GM19351 (cell line): ENCODE measurements around the gene RPLP2.

Experiments
- ATAC-seq: cut with Tn5 transposase; IDR thresholded peaks from one replicate; pipeline ENCODE4 v1.9.1; 2021; ENCODE audit warnings: mild to moderate bottlenecking, moderate library complexity; ENCODE audit not compliant: unreplicated experiment

The RPLP2 gene

DNA sequence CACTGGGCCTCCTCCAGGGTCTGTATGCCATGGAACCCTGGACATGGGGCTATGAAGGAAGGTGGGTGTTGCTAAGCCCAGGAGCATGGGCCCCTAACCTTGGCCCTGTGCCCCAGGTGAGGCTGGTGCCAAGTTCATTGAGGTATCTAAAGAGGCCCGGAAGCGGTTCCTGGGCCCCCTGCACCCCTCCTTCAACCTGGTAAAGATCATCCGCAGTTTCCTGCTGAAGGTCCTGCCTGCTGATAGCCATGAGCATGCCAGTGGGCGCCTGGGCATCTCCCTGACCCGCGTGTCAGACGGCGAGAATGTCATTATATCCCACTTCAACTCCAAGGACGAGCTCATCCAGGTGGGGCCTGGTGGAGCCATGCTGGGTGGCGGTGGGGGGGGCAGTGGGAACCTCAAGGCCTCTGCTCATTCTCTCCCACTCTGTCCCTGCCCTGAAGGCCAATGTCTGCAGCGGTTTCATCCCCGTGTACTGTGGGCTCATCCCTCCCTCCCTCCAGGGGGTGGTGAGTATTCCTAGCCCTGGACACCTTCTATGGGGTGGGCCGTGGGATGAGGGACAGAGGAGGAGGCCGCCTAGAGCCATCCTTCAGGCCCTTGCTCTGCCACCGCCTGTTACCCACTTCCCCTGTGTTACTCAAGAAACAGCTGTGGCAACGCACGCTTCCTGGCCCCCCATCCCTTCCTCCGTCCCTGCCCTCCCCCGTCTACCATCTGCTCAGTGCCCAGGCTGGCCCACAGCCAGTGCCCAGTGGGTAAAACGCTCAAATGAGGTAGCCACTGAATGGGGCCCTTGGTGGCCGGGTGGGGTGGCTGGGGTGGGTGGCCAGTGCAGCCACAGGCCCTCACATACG, 12.0 kb downstream of the RPLP2 start:
- ATAC-seq = no peak

DNA sequence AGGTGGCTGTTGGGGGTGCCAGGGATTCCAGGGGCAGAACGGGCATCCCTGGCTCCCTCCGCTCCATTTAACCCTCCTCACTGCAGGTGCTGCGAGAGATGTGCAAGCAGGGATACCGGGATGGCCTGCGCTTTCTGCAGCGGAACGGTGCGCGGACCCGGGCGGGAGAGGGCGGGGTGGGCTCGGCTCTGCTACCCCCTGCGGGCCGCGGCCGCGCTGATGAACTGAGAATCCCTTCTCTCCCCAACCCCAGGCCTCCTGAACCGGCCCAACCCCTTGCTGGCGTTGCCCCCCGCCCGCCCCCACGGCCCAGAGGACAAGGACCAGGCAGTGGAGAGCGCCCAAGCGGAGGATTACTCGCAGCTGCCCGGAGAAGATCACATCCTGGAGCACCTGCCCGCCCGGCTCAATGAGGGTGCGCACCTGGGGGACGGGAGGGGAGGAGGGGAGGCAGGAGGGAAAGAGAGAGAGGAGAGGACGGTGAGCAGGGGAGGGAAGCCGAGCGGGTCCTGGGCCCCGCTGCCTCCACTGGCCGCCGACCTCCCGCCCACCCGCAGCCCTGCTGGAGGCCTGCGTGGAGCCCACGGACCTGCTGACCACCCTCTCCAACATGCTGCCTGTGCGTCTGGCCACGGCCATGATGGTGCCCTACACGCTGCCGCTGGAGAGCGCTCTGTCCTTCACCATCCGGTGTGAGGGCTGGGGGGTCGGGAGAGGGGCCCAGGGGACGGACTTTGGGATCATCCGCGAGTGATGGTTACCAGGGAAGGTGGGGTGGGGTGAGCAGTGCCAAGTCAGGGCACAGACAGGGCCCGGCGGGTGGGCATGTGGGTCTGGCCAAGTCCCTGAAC, 13.9 kb downstream of the RPLP2 start:
- ATAC-seq = no peak

DNA sequence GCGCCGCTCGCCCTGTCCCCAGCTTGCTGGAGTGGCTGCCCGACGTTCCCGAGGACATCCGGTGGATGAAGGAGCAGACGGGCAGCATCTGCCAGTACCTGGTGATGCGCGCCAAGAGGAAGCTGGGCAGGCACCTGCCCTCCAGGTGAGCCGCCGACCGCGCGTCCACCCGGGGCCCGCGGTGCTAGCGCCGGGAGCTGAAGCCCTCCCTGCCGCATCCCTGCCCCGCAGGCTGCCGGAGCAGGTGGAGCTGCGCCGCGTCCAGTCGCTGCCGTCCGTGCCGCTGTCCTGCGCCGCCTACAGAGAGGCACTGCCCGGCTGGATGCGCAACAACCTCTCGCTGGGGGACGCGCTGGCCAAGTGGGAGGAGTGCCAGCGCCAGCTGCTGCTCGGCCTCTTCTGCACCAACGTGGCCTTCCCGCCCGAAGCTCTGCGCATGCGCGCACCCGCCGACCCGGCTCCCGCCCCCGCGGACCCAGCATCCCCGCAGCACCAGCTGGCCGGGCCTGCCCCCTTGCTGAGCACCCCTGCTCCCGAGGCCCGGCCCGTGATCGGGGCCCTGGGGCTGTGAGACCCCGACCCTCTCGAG, 14.6 kb downstream of the RPLP2 start:
- no peak for ATAC-seq

DNA sequence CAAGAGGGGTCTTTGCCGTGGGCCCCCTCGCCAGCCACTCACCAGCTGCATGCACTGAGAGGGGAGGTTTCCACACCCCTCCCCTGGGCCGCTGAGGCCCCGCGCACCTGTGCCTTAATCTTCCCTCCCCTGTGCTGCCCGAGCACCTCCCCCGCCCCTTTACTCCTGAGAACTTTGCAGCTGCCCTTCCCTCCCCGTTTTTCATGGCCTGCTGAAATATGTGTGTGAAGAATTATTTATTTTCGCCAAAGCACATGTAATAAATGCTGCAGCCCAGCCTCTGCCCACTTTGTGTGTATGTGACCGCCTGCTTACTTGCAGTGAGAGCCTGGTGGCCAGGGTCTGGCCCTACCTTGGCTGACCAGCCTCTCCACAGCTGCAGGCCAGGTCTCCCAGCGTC, 15.2 kb downstream of the RPLP2 start:
- ATAC-seq = no peak

DNA sequence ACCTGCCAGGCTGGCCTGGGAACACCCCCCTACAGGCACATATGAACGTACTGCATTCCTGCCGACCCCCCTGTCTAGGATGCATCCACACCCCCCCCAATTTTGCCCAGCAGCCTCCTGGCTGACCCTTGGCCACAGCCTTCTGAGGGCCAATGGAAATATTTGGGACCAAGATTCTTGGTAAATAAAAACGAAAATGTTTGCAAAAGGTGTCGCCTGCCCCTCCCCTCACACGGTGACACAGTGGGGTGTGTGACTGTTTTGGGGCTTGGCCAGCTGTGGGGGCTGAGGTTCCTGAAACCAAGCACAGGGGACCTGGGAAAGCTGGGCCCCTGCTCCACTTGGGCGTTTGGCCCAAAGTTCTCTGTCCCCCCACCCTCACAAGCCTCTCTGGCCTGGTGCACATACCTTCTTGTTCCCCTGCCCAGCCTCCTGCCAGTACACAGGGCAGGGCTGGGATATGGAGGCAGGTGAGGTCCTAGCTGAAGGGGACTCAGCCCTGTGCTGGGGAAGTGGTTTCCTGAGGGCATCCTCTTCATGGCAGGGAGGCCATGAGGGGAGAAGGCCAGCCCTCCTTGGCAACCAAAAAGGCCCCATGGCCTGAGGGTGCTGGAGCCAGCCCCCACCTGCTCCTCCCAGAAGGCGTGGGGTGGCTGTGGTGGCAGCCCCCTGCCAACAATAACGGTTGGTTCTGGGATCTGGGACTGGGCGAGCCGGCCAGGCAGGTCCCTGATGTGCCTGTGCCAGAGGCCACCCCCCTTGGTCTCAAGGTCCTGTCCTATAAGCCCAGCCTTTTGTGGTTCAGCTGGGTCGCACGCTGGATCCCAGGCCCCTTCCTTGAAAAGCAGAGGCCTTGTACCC, 15.8 kb downstream of the RPLP2 start:
- no peak for ATAC-seq

DNA sequence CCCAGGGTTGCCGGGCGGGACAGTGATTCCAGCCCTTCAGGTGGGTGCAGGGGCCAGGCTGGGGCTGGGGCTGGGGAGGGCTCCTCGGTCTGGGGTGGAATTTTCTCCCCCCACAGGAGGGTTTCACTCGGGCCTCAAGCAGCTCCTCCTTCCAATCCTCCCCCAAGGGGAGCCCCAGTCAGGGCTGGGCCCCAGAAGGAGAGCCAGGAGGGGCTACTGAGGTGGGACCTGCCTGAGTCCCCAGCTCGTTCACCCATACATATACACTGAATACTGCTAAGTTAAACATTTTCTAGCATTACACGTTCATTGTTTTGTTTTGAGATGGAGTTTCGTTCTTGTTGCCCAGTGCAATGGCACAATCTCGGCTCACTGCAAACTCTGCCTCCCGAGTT, 16.5 kb downstream of the RPLP2 start:
- no peak for ATAC-seq

DNA sequence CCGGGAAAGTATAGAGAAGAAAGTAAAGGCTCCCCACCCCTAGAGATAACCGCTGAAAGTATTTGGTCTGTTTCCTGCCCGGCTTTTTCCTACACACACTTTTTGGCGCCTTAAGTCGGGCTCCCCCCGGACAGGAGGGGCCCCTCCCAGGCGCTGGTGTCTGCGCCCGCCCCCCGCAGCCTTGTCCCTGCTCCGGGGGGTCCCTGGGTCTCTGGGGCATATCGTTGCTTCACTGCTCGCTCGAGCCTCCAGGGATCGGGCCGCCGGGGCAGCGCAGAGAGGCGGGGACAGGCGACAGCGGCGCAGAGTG, 17.0 kb downstream of the RPLP2 start:
- peak; percentile 12 for ATAC-seq

DNA sequence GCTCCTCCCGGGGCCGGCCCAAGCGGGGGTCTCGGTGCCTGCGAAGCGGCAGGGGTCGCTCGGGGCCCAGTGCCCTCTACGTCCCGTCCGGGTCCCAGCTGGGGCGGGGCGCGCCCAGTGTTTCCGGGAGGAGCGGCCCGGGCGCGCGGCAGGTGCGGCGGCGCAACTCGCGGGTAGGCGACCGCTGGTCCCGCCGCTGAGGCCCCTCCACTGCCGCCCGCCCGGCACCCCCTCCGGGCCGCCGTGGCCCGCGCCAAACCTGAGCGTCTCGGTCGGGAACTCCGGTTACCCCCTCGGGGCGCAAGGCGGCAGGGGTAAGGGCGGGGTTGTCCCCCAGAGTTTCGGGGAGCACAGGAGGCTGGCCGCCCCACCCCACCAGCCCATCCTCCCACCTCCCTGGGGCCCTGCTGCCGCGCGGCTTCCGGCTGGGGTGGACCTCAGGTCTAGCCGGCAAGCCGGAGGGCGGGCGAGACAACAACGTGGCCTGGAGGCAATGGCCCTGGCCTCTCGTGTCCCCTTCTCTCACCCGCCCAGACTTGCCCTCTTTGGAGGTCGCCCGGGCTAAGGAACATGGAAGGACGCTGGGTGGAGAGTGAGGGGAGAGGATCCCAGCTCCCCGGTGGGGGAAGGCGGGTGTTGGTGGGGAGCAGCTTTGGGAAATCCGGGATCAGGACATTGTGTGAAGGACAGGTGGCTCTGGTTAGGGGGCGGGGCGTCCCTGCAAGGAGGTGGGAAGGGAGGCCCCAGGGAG, 17.6 kb downstream of the RPLP2 start:
- peak; percentile 41 for ATAC-seq

DNA sequence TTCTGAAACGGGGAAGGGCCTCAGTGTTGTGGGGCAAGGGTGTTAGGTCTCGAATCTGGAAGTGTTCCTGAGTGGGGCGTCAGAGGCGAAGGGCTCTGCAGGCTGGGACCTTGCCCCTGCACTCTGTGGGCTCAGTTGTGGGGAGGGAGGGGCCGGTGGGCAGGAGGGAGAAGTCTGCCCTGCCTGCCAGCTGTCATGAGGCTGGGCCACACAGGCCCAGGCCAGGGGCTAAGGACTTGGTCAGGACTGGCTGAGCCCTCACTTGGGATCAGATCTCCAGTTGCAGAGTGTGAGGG, 18.1 kb downstream of the RPLP2 start, which contains the start of gene CRACR2B:
Gene CRACR2B (plus strand): TSS at position 23 of the 296 bp plus-strand sequence. CDS start 689 bp downstream, outside the sequence.
- no peak for ATAC-seq

DNA sequence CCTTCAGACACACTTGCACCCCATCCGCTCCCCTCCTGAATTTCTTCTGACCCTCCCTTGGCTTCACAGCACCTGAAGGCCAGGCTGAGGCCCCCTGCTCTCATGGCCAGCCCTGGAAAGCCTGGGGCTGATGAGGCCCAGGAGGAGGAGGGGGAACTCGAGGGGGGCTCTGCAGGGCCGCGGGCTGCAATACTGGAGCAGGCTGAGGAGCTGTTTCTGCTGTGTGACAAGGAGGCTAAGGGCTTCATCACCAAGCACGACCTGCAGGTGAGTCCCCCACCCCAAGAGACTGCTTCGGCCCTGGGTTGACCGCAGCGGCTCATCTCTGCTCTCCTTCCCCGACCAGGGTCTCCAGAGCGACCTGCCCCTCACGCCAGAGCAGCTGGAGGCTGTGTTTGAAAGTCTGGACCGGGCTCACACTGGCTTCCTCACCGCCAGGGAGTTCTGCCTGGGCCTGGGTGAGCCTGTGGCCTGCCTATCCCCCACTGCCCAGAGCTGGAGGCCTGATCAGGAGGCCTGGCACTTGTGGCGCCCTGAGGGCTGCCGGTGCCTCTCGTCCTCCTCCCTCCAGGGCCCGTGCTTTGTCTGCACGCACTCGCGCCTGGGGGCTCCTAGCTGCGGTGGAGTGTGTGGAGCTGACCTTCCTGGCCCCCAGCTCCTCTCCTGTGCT, 18.9 kb downstream of the RPLP2 start:
- ATAC-seq = no peak

DNA sequence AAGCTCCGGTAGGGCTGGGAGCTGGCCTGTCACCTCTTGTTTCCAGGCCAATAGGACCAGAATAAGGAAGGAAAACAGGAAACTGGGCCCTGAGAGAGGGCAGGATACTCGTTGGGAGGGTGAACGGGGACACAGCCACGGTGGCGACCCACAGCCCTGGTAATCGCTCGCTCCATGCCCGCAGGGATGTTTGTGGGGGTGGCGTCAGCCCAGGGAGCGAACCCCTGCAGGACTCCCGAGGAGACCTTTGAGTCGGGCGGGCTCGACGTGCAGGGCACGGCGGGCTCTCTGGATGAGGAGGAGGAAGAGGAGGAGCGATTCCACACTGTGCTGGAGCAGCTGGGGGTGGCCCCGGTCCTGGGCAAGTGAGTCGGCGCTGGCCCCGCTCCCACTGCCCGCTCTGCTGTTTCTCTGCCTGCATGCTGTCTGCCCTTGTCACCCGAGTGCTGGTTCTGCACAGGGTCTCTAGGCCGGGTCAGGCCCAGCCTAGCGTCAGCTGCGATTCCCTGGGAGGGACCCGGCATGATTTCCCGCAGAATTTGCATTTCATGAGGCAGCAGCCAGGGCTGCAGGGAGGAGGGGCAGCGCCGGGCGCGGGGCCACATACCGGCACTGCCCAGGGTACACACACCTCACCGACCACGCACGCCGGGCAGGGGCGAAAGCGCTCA, 19.5 kb downstream of the RPLP2 start:
- ATAC-seq = no peak

DNA sequence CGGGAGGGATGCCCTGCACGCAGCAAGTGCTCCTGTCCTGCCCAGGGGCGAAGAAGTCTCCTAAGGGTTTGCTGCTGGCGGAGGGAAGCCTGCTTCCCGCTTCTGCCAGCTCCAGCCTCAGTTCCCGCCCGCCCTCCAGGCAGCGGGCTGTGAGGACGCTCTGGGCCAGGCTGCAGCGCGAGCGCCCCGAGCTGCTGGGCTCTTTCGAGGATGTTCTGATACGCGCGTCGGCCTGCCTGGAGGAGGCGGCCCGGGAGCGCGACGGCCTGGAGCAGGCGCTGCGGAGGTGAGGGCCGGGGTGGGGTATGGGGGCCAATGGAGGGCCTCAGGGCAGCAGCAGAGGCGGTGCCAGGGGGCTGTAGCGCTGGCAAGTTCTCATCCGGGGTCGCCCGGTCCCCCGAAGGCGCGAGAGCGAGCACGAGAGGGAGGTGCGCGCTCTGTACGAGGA, 20.1 kb downstream of the RPLP2 start:
- ATAC-seq = peak; percentile 4

DNA sequence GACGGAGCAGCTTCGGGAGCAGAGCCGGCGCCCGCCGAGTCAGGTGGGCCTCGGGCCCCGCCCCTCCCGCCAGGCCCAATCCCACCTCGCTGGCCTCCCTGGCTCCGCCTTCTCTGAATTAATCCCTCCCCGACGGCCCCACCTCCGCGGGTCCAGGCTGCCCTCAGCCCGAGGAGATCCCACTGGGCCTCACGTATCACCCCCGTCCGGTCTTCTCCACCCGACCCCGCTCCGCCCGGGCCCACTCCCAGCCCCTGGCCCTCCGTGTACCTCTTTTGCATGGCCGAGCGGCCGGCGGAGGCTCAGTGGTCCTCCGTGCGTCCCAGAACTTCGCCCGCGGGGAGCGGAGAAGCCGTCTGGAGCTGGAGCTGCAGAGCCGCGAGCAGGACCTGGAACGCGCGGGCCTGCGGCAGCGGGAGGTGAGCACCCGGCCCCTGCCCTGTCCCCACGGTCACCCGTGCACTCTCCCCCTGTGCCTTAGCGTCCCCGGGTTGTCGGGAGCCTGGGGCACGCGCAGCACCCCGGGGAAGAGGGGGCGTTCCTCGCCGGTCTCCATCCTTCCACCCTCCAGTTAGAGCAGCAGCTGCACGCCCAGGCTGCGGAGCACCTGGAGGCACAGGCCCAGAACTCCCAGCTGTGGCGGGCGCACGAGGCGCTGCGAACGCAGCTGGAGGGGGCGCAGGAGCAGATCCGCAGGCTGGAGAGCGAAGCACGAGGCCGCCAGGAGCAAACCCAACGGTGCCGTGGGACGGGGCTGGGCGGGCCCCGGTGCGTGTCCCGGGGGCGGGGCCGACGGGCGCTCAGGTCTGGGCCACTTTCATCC, 20.7 kb downstream of the RPLP2 start:
- ATAC-seq = peak; percentile 44

DNA sequence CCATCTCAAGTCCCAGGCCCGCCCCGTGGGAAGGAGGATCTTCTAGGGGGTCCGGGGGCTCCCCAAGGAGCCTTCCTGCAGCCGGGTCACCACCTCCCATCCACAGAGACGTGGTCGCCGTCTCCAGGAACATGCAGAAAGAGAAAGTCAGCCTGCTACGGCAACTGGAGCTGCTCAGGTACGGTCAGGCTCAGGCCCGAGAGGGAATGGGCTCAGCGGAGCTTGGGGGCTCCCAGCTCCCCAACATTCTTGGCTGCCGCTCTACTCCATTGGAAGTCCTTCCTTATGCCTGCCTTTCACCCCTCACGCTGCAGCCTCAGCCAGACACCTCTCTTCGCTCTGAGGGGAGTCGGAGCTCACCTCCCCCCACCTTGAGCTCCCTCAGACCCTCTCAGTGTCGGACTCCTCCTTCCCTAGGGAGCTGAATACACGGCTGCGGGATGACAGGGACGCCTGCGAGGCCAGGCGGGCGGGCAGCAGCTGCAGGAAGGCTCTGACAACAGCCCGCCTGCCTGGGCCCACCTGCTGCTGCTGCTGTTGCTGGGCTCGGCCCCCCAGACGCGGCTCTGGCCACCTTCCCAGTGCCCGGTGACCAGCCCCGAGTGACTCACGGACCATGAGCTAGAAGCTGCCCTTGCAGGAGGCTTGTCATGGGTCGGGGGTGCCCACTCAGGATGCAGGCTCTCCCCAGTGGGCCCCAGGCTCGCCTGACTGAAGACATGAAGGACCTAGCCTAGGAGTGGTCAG, 21.5 kb downstream of the RPLP2 start:
- ATAC-seq = no peak

DNA sequence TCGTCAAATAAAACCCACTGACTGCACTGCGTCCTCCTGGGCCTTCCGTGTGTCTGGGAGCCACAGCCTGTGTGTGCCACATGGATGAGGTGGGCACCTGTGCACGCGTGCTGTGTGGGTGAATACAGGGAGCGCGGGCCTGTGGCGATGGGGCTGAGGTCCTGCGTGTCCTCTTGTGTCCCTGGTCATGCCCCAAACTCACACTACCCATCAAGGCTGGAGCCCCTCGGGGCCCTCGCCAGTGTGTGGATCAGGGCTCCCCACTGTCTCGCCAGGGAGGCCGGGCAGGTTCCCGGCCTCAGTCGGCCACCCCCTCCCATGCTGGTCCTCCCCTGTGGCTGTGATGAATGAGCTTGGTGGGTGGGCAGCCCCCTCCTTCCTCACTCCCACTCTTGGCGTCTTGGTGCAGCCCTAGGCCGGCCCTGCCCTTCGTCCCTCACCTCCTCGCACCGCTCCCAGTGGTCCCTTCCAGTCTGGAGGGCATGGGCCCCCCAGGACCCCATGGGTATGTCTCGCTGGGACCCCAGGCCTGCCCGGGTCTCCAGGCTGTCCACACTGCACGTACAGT, 22.3 kb downstream of the RPLP2 start:
- ATAC-seq = no peak

DNA sequence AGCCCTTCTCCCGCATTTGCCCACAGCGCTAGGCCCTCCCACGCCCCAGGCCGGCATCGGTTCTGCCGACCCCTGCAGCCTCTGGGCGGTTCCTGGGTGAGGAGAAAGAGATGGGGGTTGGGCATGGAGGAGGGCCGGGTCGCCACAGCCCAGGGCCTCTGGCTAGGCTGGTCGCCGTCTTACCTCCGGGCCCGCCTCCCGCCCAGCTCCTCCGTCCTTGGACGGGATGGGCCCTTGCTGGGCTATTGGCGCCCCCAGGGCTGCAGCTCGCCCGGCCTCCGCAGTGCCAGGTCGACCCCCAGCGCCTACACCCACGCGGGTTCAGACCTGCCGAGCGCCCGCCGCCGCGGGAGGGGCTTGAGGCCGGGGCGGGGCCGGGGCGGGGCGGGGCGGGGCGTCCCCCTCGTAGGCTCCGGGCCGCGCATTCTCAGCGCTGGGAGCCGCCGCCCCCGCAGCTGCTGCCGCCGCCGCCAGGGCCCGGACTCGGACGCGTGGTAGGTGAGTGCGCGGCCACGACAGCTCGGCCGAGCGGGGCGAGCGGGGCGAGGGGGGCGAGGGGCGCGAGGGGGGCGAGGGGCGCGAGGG, 22.9 kb downstream of the RPLP2 start, which contains the start of gene CD151:
Gene CD151 (plus strand): TSS at position 424 of the 585 bp plus-strand sequence. CDS start 3,118 bp downstream, outside the sequence.
- ATAC-seq = peak; percentile 38
